Calu3 (cell line): ENCODE results near the gene TTC38. TPM values are rescaled to one million over a fixed set of nuclear protein-coding genes. Genes with fewer than 3 reads are reported as not detected.

Source experiments
- BruUV-seq: library from RNA; stranded (reverse); fragments of 400-500 nt; replicated peaks from 2 replicates; lab custom pipeline; 2021; lab: Mats Ljungman, UMichigan
- CTCF ChIA-PET: fragments of 300-600 bp; sonication (Branson Sonifier 250); formaldehyde crosslinking; loops from one replicate; lab custom pipeline; 2022; ENCODE audit warnings: antibody characterized with exemption; lab: Charles Lee
- DNase-seq: peaks from one replicate; pipeline ENCODE4 v3.0.0; 2022
- H3K27ac Mint-ChIP-seq: one replicate; pipeline ENCODE4 v1.8.0; 2022; ENCODE audit warnings: mixed read lengths; ENCODE audit not compliant: unreplicated experiment
- H3K27me3 Mint-ChIP-seq: one replicate; pipeline ENCODE4 v1.8.0; 2022; ENCODE audit warnings: mixed read lengths; ENCODE audit not compliant: unreplicated experiment
- H3K36me3 Mint-ChIP-seq: one replicate; pipeline ENCODE4 v1.8.0; 2022; ENCODE audit warnings: mild to moderate bottlenecking, moderate library complexity, mixed read lengths; ENCODE audit not compliant: insufficient read depth, unreplicated experiment
- H3K4me1 Mint-ChIP-seq: one replicate; pipeline ENCODE4 v1.8.0; 2022; ENCODE audit warnings: mild to moderate bottlenecking, low read depth, mixed read lengths; ENCODE audit not compliant: unreplicated experiment
- H3K4me3 Mint-ChIP-seq: one replicate; pipeline ENCODE4 v1.8.0; 2022; ENCODE audit warnings: mild to moderate bottlenecking, low read depth, moderate library complexity, mixed read lengths; ENCODE audit not compliant: unreplicated experiment
- H3K9me3 Mint-ChIP-seq: one replicate; pipeline ENCODE4 v1.8.0; 2022; ENCODE audit warnings: low read depth, mixed read lengths; ENCODE audit not compliant: unreplicated experiment
- CTCF ChIP-seq: fragments of 200-600 bp; IDR thresholded peaks from one replicate; pipeline ENCODE4 v1.8.0; 2022; ENCODE audit warnings: antibody characterized with exemption; ENCODE audit not compliant: unreplicated experiment
- intact Hi-C: fragments of 100-400 bp; cut with micrococcal nuclease; formaldehyde crosslinking; loops from one replicate; pipeline ENCODE4 v1.10.0; 2022; ENCODE audit not compliant: unreplicated experiment
- total RNA-seq: library from RNA; stranded (reverse); gene quantifications from 2 replicates; pipeline ENCODE4 v1.2.3, GENCODE V29; 2022

TTC38 gene
- total RNA-seq, 1 experiment from 2014 or later = 31.9 TPM

- no peak for TF ChIP-seq CTCF
- H3K27ac Mint-ChIP-seq = no peak overlapping the region
- H3K4me1 Mint-ChIP-seq = peaks cover 7% of the 10 kb centered on the region
- H3K4me3 Mint-ChIP-seq = no peak overlapping the region
- no peaks in the 10 kb centered on the region for H3K27me3 Mint-ChIP-seq
- CTCF ChIA-PET = no interaction called here
- BruUV-seq = no TSS peak
- no peak for DNase-seq
- intact Hi-C loops = no loop called here
- peaks cover 21% of the 10 kb centered on the region for H3K36me3 Mint-ChIP-seq
- H3K9me3 Mint-ChIP-seq = no peaks in the 10 kb centered on the region
These were observed 6.6 kb downstream of the TTC38 start for GRCh38 chr22:46274381-46274780.

- DNase-seq = no peak
- H3K9me3 Mint-ChIP-seq = no peaks in the 10 kb centered on the region
- H3K27me3 Mint-ChIP-seq = no peaks in the 10 kb centered on the region
- no peaks in the 10 kb centered on the region for H3K4me1 Mint-ChIP-seq
- peaks cover 27% of the 10 kb centered on the region for H3K36me3 Mint-ChIP-seq
- no TSS peak for BruUV-seq
- CTCF ChIA-PET = no interaction called here
- no peak overlapping the region for H3K27ac Mint-ChIP-seq
- no peak for TF ChIP-seq CTCF
- no peak overlapping the region for H3K4me3 Mint-ChIP-seq
- intact Hi-C loops = no loop called here
These were observed 7.8 kb downstream of the TTC38 start for GRCh38 chr22:46275455-46276122.

GRCh38 chr22:46276563-46276962 lies 8.8 kb downstream of the TTC38 start:
- H3K4me3 Mint-ChIP-seq = no peak overlapping the region
- TF ChIP-seq CTCF = no peak
- peaks cover 32% of the 10 kb centered on the region for H3K36me3 Mint-ChIP-seq
- H3K9me3 Mint-ChIP-seq = no peaks in the 10 kb centered on the region
- no peaks in the 10 kb centered on the region for H3K27me3 Mint-ChIP-seq
- intact Hi-C loops = no loop called here
- no peaks in the 10 kb centered on the region for H3K4me1 Mint-ChIP-seq
- no TSS peak for BruUV-seq
- CTCF ChIA-PET = no interaction called here
- no peak overlapping the region for H3K27ac Mint-ChIP-seq
- no peak for DNase-seq

- Mint-ChIP-seq H3K4me1 (no peaks in the 10 kb centered on the region), H3K4me3 (no peak overlapping the region), H3K27ac (no peak overlapping the region), H3K9me3 (no peaks in the 10 kb centered on the region), H3K36me3 (peaks cover 36% of the 10 kb centered on the region), H3K27me3 (no peaks in the 10 kb centered on the region)
- no TSS peak for BruUV-seq
- no peak for DNase-seq
- TF ChIP-seq CTCF = no peak
- intact Hi-C loops = no loop called here
- CTCF ChIA-PET = interaction anchor here (0.5 kb wide), 1 partner anchor 123 kb away, joined by 6 read pairs; no protein-coding TSS in a partner anchor
These were observed 11.1 kb downstream of the TTC38 start for GRCh38 chr22:46278656-46279645.
